BE2C (cell line): Measurements from ENCODE around the gene CCL25.

Source experiments
- DNase-seq: peaks from one replicate; pipeline ENCODE4 v3.0.0-alpha.2; 2020
- H3K27me3 ChIP-seq: fragments of 250-450 bp; sonication (Bioruptor Pico); 2 replicates; pipeline ENCODE4 v1.5.1; 2020; ENCODE audit warnings: mild to moderate bottlenecking
- H3K36me3 ChIP-seq: fragments of 250-450 bp; sonication (Bioruptor Pico); 2 replicates; pipeline ENCODE4 v1.5.1; 2020; ENCODE audit warnings: mild to moderate bottlenecking
- H3K4me1 ChIP-seq: fragments of 250-450 bp; sonication (Bioruptor Pico); 2 replicates; pipeline ENCODE4 v1.5.1; 2020
- H3K4me3 ChIP-seq: 2 replicates; pipeline ENCODE4 v1.5.1; 2011; ENCODE audit warnings: low read depth, low read length
- H3K9me3 ChIP-seq: fragments of 250-450 bp; sonication (Bioruptor Pico); 2 replicates; pipeline ENCODE4 v1.5.1; 2020
- CTCF ChIP-seq: IDR thresholded peaks from 2 replicates; pipeline ENCODE4 v1.5.1; 2012; ENCODE audit warnings: mild to moderate bottlenecking, low read depth, low read length

CCL25 gene

DNA sequence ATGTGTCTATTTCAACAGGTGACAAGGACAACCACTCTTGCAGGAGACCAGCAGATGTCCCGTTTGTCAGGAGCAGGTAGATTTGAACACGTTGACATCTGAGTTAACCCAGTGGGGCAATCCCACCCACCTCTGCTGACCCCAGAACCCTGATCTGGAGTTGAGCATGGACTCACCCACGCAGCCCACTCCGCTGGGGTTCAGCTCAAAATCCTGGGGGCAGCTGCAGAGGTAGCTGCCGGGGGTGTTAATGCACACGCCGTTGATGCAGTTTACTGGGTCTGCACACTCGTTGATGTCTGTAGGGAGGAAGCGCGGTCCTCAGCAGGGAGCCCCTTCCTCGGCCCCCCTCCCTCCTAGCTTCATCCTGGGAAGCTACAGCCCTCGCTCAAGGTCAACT lies 56.9 kb downstream of the CCL25 start:
- no peak for DNase-seq
- Histone ChIP-seq H3K36me3 (no peaks in the 10 kb centered on the region), H3K27me3 (no peaks in the 10 kb centered on the region; the same call in 1 of the 2 replicates)

GRCh38 chr19:8109890-8110662 lies 57.5 kb downstream of the CCL25 start:
- DNase-seq = no peak
- Histone ChIP-seq H3K9me3 (no peaks in the 10 kb centered on the region), H3K27me3 (no peaks in the 10 kb centered on the region; the same call in 1 of the 2 replicates), H3K36me3 (no peaks in the 10 kb centered on the region), H3K4me1 (no peaks in the 10 kb centered on the region), H3K4me3 (no peak overlapping the region)
- no peak for TF ChIP-seq CTCF

More for the DNA sequence above, 56.9 kb downstream of the CCL25 start:
- H3K9me3 ChIP-seq = no peaks in the 10 kb centered on the region
- H3K4me1 ChIP-seq = no peaks in the 10 kb centered on the region
- TF ChIP-seq CTCF = no peak
- no peak overlapping the region for H3K4me3 ChIP-seq

DNA sequence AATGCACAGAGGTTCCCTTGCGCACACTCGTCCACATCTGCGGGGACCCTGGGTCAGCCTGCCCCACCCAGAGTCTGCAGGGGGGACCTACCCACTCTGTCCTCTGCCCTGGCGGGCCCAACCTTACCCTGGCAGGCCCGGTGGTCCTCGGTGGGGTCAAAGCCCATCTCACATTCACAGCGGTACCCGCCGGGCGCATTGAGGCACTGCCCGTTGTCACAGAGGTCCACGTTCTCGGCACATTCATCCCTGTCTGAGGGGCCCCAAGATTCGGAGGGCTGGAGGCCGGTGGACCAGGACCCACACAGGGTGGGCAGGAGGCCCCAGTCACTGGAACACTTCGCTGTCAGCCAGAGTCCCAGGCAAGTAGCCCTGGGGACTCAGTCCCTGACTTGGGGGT lies 58.4 kb downstream of the CCL25 start:
- H3K4me1 ChIP-seq = no peaks in the 10 kb centered on the region
- H3K4me3 ChIP-seq = no peak overlapping the region
- H3K27me3 ChIP-seq = no peaks in the 10 kb centered on the region; the same call in 1 of the 2 replicates
- DNase-seq = no peak
- no peaks in the 10 kb centered on the region for H3K9me3 ChIP-seq
- no peaks in the 10 kb centered on the region for H3K36me3 ChIP-seq
- no peak for TF ChIP-seq CTCF

GRCh38 chr19:8111376-8111775 lies 58.8 kb downstream of the CCL25 start:
- H3K36me3 ChIP-seq = no peaks in the 10 kb centered on the region
- TF ChIP-seq CTCF = no peak
- no peaks in the 10 kb centered on the region; the same call in 1 of the 2 replicates for H3K27me3 ChIP-seq
- H3K4me3 ChIP-seq = no peak overlapping the region
- no peaks in the 10 kb centered on the region for H3K9me3 ChIP-seq
- no peaks in the 10 kb centered on the region for H3K4me1 ChIP-seq
- DNase-seq = no peak
